A673 (cell line): Measurements from ENCODE around the gene FLVCR2.

ENCODE experiments used
- CTCF ChIP-seq: fragments of 300-800, 200-600 bp; sonication (generic); conservative IDR thresholded peaks from 2 replicates; pipeline ENCODE4 v1.5.1; 2017; ENCODE audit warnings: low read depth, mild to moderate bottlenecking, antibody characterized with exemption, low read length, moderate library complexity, mixed read lengths
- EZH2 ChIP-seq: fragments of 200-600 bp; sonication (generic); IDR thresholded peaks from 2 replicates; pipeline ENCODE4 v1.6.1; 2017; ENCODE audit warnings: borderline replicate concordance, low read depth, mild to moderate bottlenecking, mixed read lengths, antibody characterized with exemption, low read length; ENCODE audit not compliant: poor library complexity, severe bottlenecking

- peak; percentile 97 for TF ChIP-seq CTCF
- no peak for TF ChIP-seq EZH2
These were observed 75.8 kb downstream of the FLVCR2 start for GRCh38 chr14:75654127-75654732.
